Erythroblast (primary cell): ENCODE measurements around the gene ERC2.

Experiments used
- DNase-seq, 2 experiments: peaks; one replicate each; lab custom pipeline; 2025; lab: John Stamatoyannopoulos, UW
- GATA1 ChIP-seq: IDR thresholded peaks from 2 replicates; pipeline ENCODE4 v1.6.1; 2011; ENCODE audit warnings: low read depth, mild to moderate bottlenecking, control low read depth, low read length, moderate library complexity
- POLR2A ChIP-seq: IDR thresholded peaks from 2 replicates; pipeline ENCODE4 v1.6.1; 2011; ENCODE audit warnings: mild to moderate bottlenecking, low read length

Gene ERC2

GRCh38 chr3:55682461-55682860 is 785.8 kb downstream of the ERC2 start:
- no peak for DNase-seq
- TF ChIP-seq GATA1, result no peak
- TF ChIP-seq POLR2A, result no peak

GRCh38 chr3:55678546-55679216 is 789.6 kb downstream of the ERC2 start:
- DNase-seq, result no peak
- TF ChIP-seq POLR2A (no peak), GATA1 (no peak)

- TF ChIP-seq GATA1, result no peak
- no peak for TF ChIP-seq POLR2A
- no peak for DNase-seq
Observed at GRCh38 chr3:55676643-55677042, 791.6 kb downstream of the ERC2 start.

GRCh38 chr3:55675478-55675877 is 792.8 kb downstream of the ERC2 start:
- TF ChIP-seq GATA1 (no peak), POLR2A (no peak)

GRCh38 chr3:55673764-55674163 is 794.5 kb downstream of the ERC2 start:
- TF ChIP-seq GATA1 (no peak), POLR2A (no peak)
- DNase-seq, result no peak

More at GRCh38 chr3:55675478-55675877, 792.8 kb downstream of the ERC2 start:
- no peak for DNase-seq

GRCh38 chr3:55669133-55669532 is 799.1 kb downstream of the ERC2 start:
- TF ChIP-seq GATA1 (no peak), POLR2A (no peak)

GRCh38 chr3:55668359-55668758 is 799.9 kb downstream of the ERC2 start:
- TF ChIP-seq POLR2A, result no peak
- TF ChIP-seq GATA1, result no peak
- DNase-seq, result no peak

More at GRCh38 chr3:55669133-55669532, 799.1 kb downstream of the ERC2 start:
- DNase-seq, result no peak

- TF ChIP-seq GATA1 (no peak), POLR2A (no peak)
- no peak for DNase-seq
Observed at GRCh38 chr3:55664387-55664786, 803.9 kb downstream of the ERC2 start.

GRCh38 chr3:55662683-55663082 is 805.6 kb downstream of the ERC2 start:
- no peak for DNase-seq
- TF ChIP-seq POLR2A, result no peak
- no peak for TF ChIP-seq GATA1

GRCh38 chr3:55661571-55661970 is 806.7 kb downstream of the ERC2 start:
- TF ChIP-seq GATA1 (no peak), POLR2A (no peak)
- DNase-seq, result no peak

- TF ChIP-seq GATA1, result no peak
- DNase-seq, result no peak
Observed at GRCh38 chr3:55661141-55661540, 807.1 kb downstream of the ERC2 start.

GRCh38 chr3:55660642-55661041 is 807.6 kb downstream of the ERC2 start:
- no peak for DNase-seq
- TF ChIP-seq POLR2A, result no peak
- TF ChIP-seq GATA1, result no peak

GRCh38 chr3:55659701-55660100 is 808.6 kb downstream of the ERC2 start:
- no peak for DNase-seq
- TF ChIP-seq POLR2A (no peak), GATA1 (no peak)

- no peak for DNase-seq
- no peak for TF ChIP-seq POLR2A
- no peak for TF ChIP-seq GATA1
Observed at GRCh38 chr3:55658690-55659562, 809.3 kb downstream of the ERC2 start.

GRCh38 chr3:55658270-55658669 is 810.0 kb downstream of the ERC2 start:
- TF ChIP-seq POLR2A, result no peak
- no peak for TF ChIP-seq GATA1
- no peak for DNase-seq
